ENCODE data around the gene ZFPM1. TPM values are rescaled to one million over a fixed set of nuclear protein-coding genes. Genes with fewer than 3 reads are reported as not detected.
A peak's percentile ranks its signal among the peaks of the same experiment; 100 is the strongest.

Gene ZFPM1
- polyA plus RNA-seq, 1 experiment = 0.22 TPM

GRCh38 chr16:88434353-88434690 is 18.8 kb upstream of the ZFPM1 start:
- TF ChIP-seq CTCF (IDR thresholded peaks at IDR 0.05; ENCODE audit: insufficient read depth, low read depth, low read length) = no peak
- POLR2A ChIA-PET = no interaction called here
- CTCF ChIA-PET = no interaction called here
- Histone ChIP-seq H3K27me3 (ENCODE audit: control insufficient read depth, insufficient read depth, low read length) (no peaks in the 10 kb centered on the region), H3K4me3 (ENCODE audit: low read depth, low read length) (no peak overlapping the region), H3K36me3 (ENCODE audit: control insufficient read depth, insufficient read depth, low read length) (peaks cover 1% of the 10 kb centered on the region)
- DNase-seq (ENCODE audit: low read depth) = no peak

DNA sequence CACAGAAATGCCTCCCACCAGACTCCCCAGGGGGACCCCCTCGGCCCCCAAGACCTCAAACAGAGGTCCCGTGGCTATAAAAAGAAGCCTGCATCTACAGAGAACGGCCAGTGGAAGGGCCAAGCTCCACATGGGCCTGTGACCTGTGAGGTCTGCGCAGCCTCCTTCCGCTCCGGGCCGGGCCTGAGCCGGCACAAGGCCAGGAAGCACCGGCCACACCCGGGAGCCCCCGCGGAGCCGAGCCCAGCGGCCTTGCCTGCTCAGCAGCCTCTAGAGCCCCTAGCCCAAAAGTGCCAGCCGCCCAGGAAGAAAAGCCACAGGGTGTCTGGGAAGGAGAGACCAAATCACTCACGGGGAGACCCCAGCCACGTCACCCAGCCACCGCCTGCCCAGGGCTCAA is 18.3 kb upstream of the ZFPM1 start:
- CTCF ChIA-PET = interaction anchor here (1.6 kb wide), 1 partner anchor 9 kb away, joined by 4 read pairs; no protein-coding TSS in a partner anchor
- Histone ChIP-seq H3K36me3 (ENCODE audit: control insufficient read depth, insufficient read depth, low read length) (peaks cover 1% of the 10 kb centered on the region), H3K4me3 (ENCODE audit: low read depth, low read length) (no peak overlapping the region), H3K27me3 (ENCODE audit: control insufficient read depth, insufficient read depth, low read length) (no peaks in the 10 kb centered on the region)
- TF ChIP-seq CTCF (IDR thresholded peaks at IDR 0.05; ENCODE audit: insufficient read depth, low read depth, low read length) = no peak
- no peak for DNase-seq (ENCODE audit: low read depth)
- POLR2A ChIA-PET = no interaction called here

DNA sequence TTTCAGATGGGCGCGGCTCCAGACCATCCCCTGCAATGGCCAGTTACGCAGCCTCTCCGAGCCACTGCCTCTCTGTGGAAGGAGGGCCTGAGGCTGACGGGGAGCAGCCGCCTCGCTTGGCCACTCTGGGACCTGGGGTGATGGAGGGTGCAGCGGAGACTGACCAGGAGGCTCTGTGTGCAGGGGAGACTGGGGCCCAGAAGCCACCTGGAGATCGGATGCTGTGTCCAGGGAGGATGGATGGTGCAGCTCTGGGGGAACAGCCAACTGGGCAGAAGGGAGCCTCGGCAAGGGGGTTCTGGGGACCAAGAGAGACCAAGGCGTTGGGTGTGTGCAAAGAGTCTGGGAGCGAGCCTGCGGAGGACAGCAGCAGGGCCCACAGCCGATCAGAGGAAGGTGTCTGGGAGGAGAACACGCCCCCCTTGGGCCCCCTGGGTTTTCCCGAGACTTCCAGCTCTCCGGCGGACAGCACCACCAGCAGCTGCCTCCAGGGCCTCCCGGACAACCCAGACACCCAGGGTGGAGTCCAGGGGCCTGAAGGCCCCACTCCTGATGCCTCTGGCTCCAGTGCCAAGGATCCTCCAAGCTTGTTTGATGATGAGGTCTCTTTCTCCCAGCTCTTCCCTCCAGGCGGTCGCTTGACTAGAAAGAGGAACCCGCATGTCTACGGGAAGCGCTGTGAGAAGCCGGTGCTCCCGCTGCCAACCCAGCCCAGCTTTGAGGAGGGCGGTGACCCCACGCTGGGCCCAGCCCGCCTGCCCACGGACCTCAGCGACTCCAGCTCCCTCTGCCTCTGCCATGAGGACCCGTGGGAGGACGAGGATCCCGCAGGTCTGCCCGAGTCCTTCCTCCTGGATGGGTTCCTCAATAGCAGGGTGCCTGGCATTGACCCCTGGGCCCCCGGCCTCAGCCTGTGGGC is 17.4 kb upstream of the ZFPM1 start:
- DNase-seq (ENCODE audit: low read depth) = no peak
- TF ChIP-seq CTCF (IDR thresholded peaks at IDR 0.05; ENCODE audit: insufficient read depth, low read depth, low read length) = no peak
- CTCF ChIA-PET = interaction anchor here (1.0 to 2.0 kb wide), 3 partner anchors 7 to 127 kb away, joined by 4 to 6 read pairs (median 4); no protein-coding TSS in a partner anchor
- H3K36me3 ChIP-seq (ENCODE audit: control insufficient read depth, insufficient read depth, low read length) = peaks cover 1% of the 10 kb centered on the region
- H3K4me3 ChIP-seq (ENCODE audit: low read depth, low read length) = no peak overlapping the region
- POLR2A ChIA-PET = no interaction called here
- no peaks in the 10 kb centered on the region for H3K27me3 ChIP-seq (ENCODE audit: control insufficient read depth, insufficient read depth, low read length)

GRCh38 chr16:88436796-88437195 is 16.3 kb upstream of the ZFPM1 start:
- no peak for TF ChIP-seq CTCF (IDR thresholded peaks at IDR 0.05; ENCODE audit: insufficient read depth, low read depth, low read length)
- Histone ChIP-seq H3K27me3 (ENCODE audit: control insufficient read depth, insufficient read depth, low read length) (no peaks in the 10 kb centered on the region), H3K4me3 (ENCODE audit: low read depth, low read length) (no peak overlapping the region), H3K36me3 (ENCODE audit: control insufficient read depth, insufficient read depth, low read length) (peaks cover 1% of the 10 kb centered on the region)
- ChIA-PET CTCF (interaction anchor here (1.0 to 2.1 kb wide), 7 partner anchors 9 to 561 kb away, joined by 3 to 9 read pairs (median 4); no protein-coding TSS in a partner anchor), POLR2A (interaction anchor here (0.7 kb wide), 1 partner anchor 125 kb away, joined by 4 read pairs; no protein-coding TSS in a partner anchor)
- no peak for DNase-seq (ENCODE audit: low read depth)

DNA sequence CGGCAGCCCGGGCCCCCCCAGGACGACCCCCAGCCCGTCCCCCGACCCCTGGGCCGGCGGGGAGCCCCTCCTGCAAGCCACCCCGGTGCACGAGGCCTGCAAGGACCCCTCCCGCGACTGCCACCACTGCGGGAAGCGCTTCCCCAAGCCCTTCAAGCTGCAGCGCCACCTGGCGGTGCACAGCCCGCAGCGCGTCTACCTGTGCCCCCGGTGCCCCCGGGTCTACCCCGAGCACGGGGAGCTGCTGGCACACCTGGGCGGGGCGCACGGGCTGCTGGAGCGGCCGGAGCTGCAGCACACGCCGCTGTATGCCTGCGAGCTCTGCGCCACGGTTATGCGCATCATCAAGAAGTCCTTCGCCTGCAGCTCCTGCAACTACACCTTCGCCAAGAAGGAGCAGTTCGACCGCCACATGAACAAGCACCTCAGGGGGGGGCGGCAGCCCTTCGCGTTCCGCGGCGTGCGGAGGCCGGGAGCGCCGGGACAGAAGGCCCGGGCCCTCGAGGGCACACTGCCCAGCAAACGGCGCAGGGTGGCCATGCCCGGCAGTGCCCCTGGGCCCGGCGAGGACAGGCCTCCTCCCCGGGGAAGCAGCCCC is 15.6 kb upstream of the ZFPM1 start:
- no peak for DNase-seq (ENCODE audit: low read depth)
- CTCF ChIA-PET = interaction anchor here (0.6 to 2.1 kb wide), 13 partner anchors 9 to 561 kb away, joined by 3 to 10 read pairs (median 4); no protein-coding TSS in a partner anchor
- TF ChIP-seq CTCF (IDR thresholded peaks at IDR 0.05; ENCODE audit: insufficient read depth, low read depth, low read length) = peak; percentile 73
- no peak overlapping the region for H3K4me3 ChIP-seq (ENCODE audit: low read depth, low read length)
- peaks cover 1% of the 10 kb centered on the region for H3K36me3 ChIP-seq (ENCODE audit: control insufficient read depth, insufficient read depth, low read length)
- POLR2A ChIA-PET = interaction anchor here (0.7 kb wide), 1 partner anchor 124 kb away, joined by 4 read pairs; no protein-coding TSS in a partner anchor
- no peaks in the 10 kb centered on the region for H3K27me3 ChIP-seq (ENCODE audit: control insufficient read depth, insufficient read depth, low read length)
